Endothelial cell (in vitro differentiated cells): ENCODE measurements around the gene CNOT6L. TPM values are rescaled to one million over a fixed set of nuclear protein-coding genes. Genes with fewer than 3 reads are reported as not detected.
"Not testable (repeated sequence)": the region's sequence is repeated elsewhere in the genome, so short reads cannot be mapped to it uniquely, and the experiment has no call there.

ENCODE experiments used
- DNase-seq: peaks from one replicate; pipeline ENCODE4 v3.0.0; 2021; ENCODE audit warnings: low spot score
- H3K27ac Mint-ChIP-seq: one replicate; pipeline ENCODE4 v1.8.0; 2021; ENCODE audit warnings: mixed read lengths, inconsistent platforms; ENCODE audit not compliant: unreplicated experiment
- H3K27me3 Mint-ChIP-seq: one replicate; pipeline ENCODE4 v1.8.0; 2021; ENCODE audit warnings: mild to moderate bottlenecking, moderate library complexity, mixed read lengths, inconsistent platforms; ENCODE audit not compliant: unreplicated experiment
- H3K36me3 Mint-ChIP-seq: one replicate; pipeline ENCODE4 v1.8.0; 2021; ENCODE audit warnings: mild to moderate bottlenecking, low read depth, mixed read lengths, inconsistent platforms; ENCODE audit not compliant: unreplicated experiment
- H3K4me1 Mint-ChIP-seq: one replicate; pipeline ENCODE4 v1.8.0; 2021; ENCODE audit warnings: mild to moderate bottlenecking, mixed read lengths, inconsistent platforms; ENCODE audit not compliant: unreplicated experiment
- H3K4me3 Mint-ChIP-seq: one replicate; pipeline ENCODE4 v1.8.0; 2021; ENCODE audit warnings: mild to moderate bottlenecking, mixed read lengths, inconsistent platforms; ENCODE audit not compliant: unreplicated experiment
- H3K9me3 Mint-ChIP-seq: one replicate; pipeline ENCODE4 v1.8.0; 2021; ENCODE audit warnings: mixed read lengths, inconsistent platforms; ENCODE audit not compliant: unreplicated experiment
- CTCF ChIP-seq: fragments of 200-600 bp; sonication (generic); IDR thresholded peaks from one replicate; pipeline ENCODE4 v1.5.0; 2021; ENCODE audit warnings: antibody characterized with exemption; ENCODE audit not compliant: unreplicated experiment
- total RNA-seq: library from RNA; stranded (reverse); fragmentation: NEBNext Ultra II Directional; extraction: Animal tissue kit (Norgen Biotek cat#: 25700); gene quantifications from one replicate; pipeline ENCODE4 v1.2.1, GENCODE V29; 2021; ENCODE audit not compliant: unreplicated experiment

The CNOT6L gene
- total RNA-seq, 1 donor from 2014 or later: 35.3 TPM

DNA sequence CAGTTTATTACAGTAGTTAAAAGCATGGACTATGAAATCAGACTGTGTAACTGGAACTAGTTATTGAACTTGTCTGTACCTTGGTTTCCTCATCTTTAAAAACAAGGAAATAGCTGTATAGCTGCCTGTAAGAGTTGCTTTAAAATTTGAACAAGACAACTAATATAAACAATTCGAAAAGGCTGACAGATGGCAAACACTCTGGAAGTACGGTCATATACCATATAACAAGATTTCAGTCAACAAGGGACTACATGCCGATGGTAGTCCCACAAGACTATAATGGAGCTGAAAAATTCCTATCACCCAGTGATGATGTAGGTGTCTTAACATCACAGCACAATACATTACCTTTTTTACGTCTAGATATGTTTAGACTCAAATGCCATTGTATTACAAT lies 78.7 kb downstream of the CNOT6L start:
- Mint-ChIP-seq H3K36me3 (peaks cover 2% of the 10 kb centered on the region), H3K4me1 (no peaks in the 10 kb centered on the region), H3K9me3 (no peaks in the 10 kb centered on the region), H3K27me3 (no peaks in the 10 kb centered on the region), H3K27ac (no peak overlapping the region), H3K4me3 (no peak overlapping the region)
- no peak for TF ChIP-seq CTCF
- DNase-seq: no peak

DNA sequence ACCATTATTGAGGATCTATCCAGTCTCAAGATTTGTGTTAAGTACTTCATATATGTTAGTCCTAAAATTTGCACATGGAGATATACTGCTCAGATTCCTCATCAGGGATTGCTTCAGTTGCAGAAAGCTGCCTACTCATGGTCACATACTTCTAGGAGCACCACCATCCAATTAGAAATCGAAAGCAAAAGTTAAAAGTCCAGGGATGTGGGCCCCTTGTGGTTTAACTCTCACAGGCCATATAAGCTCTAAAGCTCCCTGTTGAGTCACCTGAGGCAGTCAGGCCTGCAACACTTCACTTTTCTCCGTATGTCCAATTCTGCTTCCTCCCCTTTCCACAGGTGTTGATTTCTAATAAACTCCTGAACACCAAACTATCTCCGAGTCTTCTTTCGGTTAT lies 84.2 kb downstream of the CNOT6L start:
- H3K9me3 Mint-ChIP-seq: no peaks in the 10 kb centered on the region
- no peak overlapping the region for H3K4me3 Mint-ChIP-seq
- no peaks in the 10 kb centered on the region for H3K36me3 Mint-ChIP-seq
- no peak for TF ChIP-seq CTCF
- no peaks in the 10 kb centered on the region for H3K4me1 Mint-ChIP-seq
- H3K27ac Mint-ChIP-seq: no peak overlapping the region
- no peak for DNase-seq
- no peaks in the 10 kb centered on the region for H3K27me3 Mint-ChIP-seq

GRCh38 chr4:77731656-77732055 lies 87.5 kb downstream of the CNOT6L start:
- DNase-seq: no peak
- no peak overlapping the region for H3K27ac Mint-ChIP-seq
- H3K4me3 Mint-ChIP-seq: no peak overlapping the region
- no peaks in the 10 kb centered on the region for H3K9me3 Mint-ChIP-seq
- no peaks in the 10 kb centered on the region for H3K4me1 Mint-ChIP-seq
- no peaks in the 10 kb centered on the region for H3K36me3 Mint-ChIP-seq
- H3K27me3 Mint-ChIP-seq: no peaks in the 10 kb centered on the region
- no peak for TF ChIP-seq CTCF

GRCh38 chr4:77728420-77728819 lies 90.7 kb downstream of the CNOT6L start:
- DNase-seq: no peak
- TF ChIP-seq CTCF: no peak
- Mint-ChIP-seq H3K9me3 (no peaks in the 10 kb centered on the region), H3K36me3 (no peaks in the 10 kb centered on the region), H3K4me3 (no peak overlapping the region), H3K4me1 (no peaks in the 10 kb centered on the region), H3K27ac (no peak overlapping the region), H3K27me3 (peaks cover 1% of the 10 kb centered on the region)

GRCh38 chr4:77721073-77721472 lies 98.1 kb downstream of the CNOT6L start:
- H3K9me3 Mint-ChIP-seq: no peaks in the 10 kb centered on the region
- H3K4me1 Mint-ChIP-seq: no peaks in the 10 kb centered on the region
- no peak overlapping the region for H3K27ac Mint-ChIP-seq
- H3K27me3 Mint-ChIP-seq: peaks cover 1% of the 10 kb centered on the region
- no peak for TF ChIP-seq CTCF
- no peaks in the 10 kb centered on the region for H3K36me3 Mint-ChIP-seq
- no peak overlapping the region for H3K4me3 Mint-ChIP-seq
- DNase-seq: no peak

DNA sequence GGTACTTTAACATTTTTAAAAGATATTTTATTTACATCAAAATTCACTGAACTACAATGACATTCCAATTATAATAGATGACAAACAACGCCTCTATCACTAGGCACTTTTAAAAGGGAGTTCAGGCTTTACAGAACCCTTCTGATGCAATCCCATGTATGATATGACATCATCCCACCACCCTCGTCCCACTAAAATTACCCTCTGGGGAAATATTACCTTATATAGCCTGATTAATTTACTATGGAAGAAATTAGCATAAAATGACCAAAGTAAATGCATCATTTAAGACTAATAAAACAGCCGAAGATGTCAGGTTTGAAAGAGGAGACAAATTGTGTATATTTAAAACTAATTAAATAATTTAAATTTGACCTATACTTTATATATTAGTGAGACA lies 100.7 kb downstream of the CNOT6L start:
- not testable (repeated sequence) for H3K9me3 Mint-ChIP-seq, H3K4me1 Mint-ChIP-seq, H3K27me3 Mint-ChIP-seq, DNase-seq, H3K27ac Mint-ChIP-seq, H3K4me3 Mint-ChIP-seq, H3K36me3 Mint-ChIP-seq
